ENCODE measurements around the gene BICD1. TPM values are rescaled to one million over a fixed set of nuclear protein-coding genes. Genes with fewer than 3 reads are reported as not detected.

The BICD1 gene
- total RNA-seq, 2 experiments from 2014 or later = 10.5 to 10.7 TPM

GRCh38 chr12:32343496-32343895 is 236.8 kb downstream of the BICD1 start:
- H3K27me3 Mint-ChIP-seq = no peaks in the 10 kb centered on the region
- no peaks in the 10 kb centered on the region for H3K4me1 Mint-ChIP-seq (ENCODE audit: low read depth)
- DNase-seq = no peak
- H3K4me3 Mint-ChIP-seq = no peak overlapping the region
- ChIA-PET POLR2A (no interaction called here), CTCF (no interaction called here)
- no peak overlapping the region for H3K27ac Mint-ChIP-seq
- intact Hi-C loops (cut with micrococcal nuclease) = no loop called here
- no peaks in the 10 kb centered on the region for H3K9me3 Mint-ChIP-seq
- peaks cover 3% of the 10 kb centered on the region for H3K36me3 Mint-ChIP-seq

- Mint-ChIP-seq H3K4me1 (ENCODE audit: low read depth) (no peaks in the 10 kb centered on the region), H3K27ac (no peak overlapping the region), H3K9me3 (no peaks in the 10 kb centered on the region), H3K27me3 (no peaks in the 10 kb centered on the region), H3K4me3 (no peak overlapping the region), H3K36me3 (peaks cover 2% of the 10 kb centered on the region)
- CTCF ChIA-PET = no interaction called here
- no peak for DNase-seq
- POLR2A ChIA-PET = no interaction called here
- intact Hi-C loops (cut with micrococcal nuclease) = no loop called here
These were observed 237.4 kb downstream of the BICD1 start for GRCh38 chr12:32344047-32344446.

- Mint-ChIP-seq H3K4me3 (no peak overlapping the region), H3K9me3 (no peaks in the 10 kb centered on the region), H3K27ac (no peak overlapping the region), H3K36me3 (no peaks in the 10 kb centered on the region), H3K27me3 (no peaks in the 10 kb centered on the region), H3K4me1 (ENCODE audit: low read depth) (no peaks in the 10 kb centered on the region)
- intact Hi-C loops (cut with micrococcal nuclease) = no loop called here
- DNase-seq = no peak
- ChIA-PET POLR2A (no interaction called here), CTCF (no interaction called here)
These were observed 246.9 kb downstream of the BICD1 start for GRCh38 chr12:32353540-32353939.

GRCh38 chr12:32357601-32358249 is 251.1 kb downstream of the BICD1 start:
- H3K36me3 Mint-ChIP-seq = no peaks in the 10 kb centered on the region
- POLR2A ChIA-PET = no interaction called here
- H3K9me3 Mint-ChIP-seq = no peaks in the 10 kb centered on the region
- no peaks in the 10 kb centered on the region for H3K27me3 Mint-ChIP-seq
- CTCF ChIA-PET = no interaction called here
- intact Hi-C loops (cut with micrococcal nuclease) = no loop called here
- no peak overlapping the region for H3K4me3 Mint-ChIP-seq
- no peaks in the 10 kb centered on the region for H3K4me1 Mint-ChIP-seq (ENCODE audit: low read depth)
- DNase-seq = no peak
- H3K27ac Mint-ChIP-seq = no peak overlapping the region

GRCh38 chr12:32360956-32361355 is 254.3 kb downstream of the BICD1 start:
- ChIA-PET POLR2A (no interaction called here), CTCF (no interaction called here)
- DNase-seq = no peak
- Mint-ChIP-seq H3K4me1 (ENCODE audit: low read depth) (no peaks in the 10 kb centered on the region), H3K27ac (no peak overlapping the region), H3K27me3 (no peaks in the 10 kb centered on the region), H3K9me3 (no peaks in the 10 kb centered on the region), H3K4me3 (no peak overlapping the region), H3K36me3 (no peaks in the 10 kb centered on the region)
- intact Hi-C loops (cut with micrococcal nuclease) = loop anchor here (10.0 kb wide), 2 partner anchors 94 to 1664 kb away; partner anchors contain the start of gene ALG10

GRCh38 chr12:32362892-32363291 is 256.2 kb downstream of the BICD1 start:
- Mint-ChIP-seq H3K27ac (no peak overlapping the region), H3K36me3 (no peaks in the 10 kb centered on the region), H3K27me3 (no peaks in the 10 kb centered on the region), H3K9me3 (no peaks in the 10 kb centered on the region), H3K4me3 (no peak overlapping the region), H3K4me1 (ENCODE audit: low read depth) (no peaks in the 10 kb centered on the region)
- ChIA-PET POLR2A (no interaction called here), CTCF (no interaction called here)
- intact Hi-C loops (cut with micrococcal nuclease) = loop anchor here (10.0 kb wide), 2 partner anchors 92 to 1662 kb away; partner anchors contain the start of gene ALG10
- no peak for DNase-seq

GRCh38 chr12:32365473-32366064 is 258.9 kb downstream of the BICD1 start:
- CTCF ChIA-PET = interaction anchor here (0.8 to 2.2 kb wide), 5 partner anchors 11 to 390 kb away, joined by 3 to 16 read pairs (median 3); partner anchors contain the start of gene YARS2
- Mint-ChIP-seq H3K27ac (no peak overlapping the region), H3K27me3 (no peaks in the 10 kb centered on the region), H3K36me3 (no peaks in the 10 kb centered on the region), H3K9me3 (no peaks in the 10 kb centered on the region), H3K4me3 (no peak overlapping the region), H3K4me1 (ENCODE audit: low read depth) (no peaks in the 10 kb centered on the region)
- DNase-seq = peak; percentile 53
- intact Hi-C loops (cut with micrococcal nuclease) = loop anchor here (1.0 to 10.0 kb wide), 3 partner anchors 89 to 1659 kb away; partner anchors contain the start of genes ALG10 and YARS2
- POLR2A ChIA-PET = no interaction called here

GRCh38 chr12:32366714-32367113 is 260.1 kb downstream of the BICD1 start:
- Mint-ChIP-seq H3K36me3 (no peaks in the 10 kb centered on the region), H3K4me3 (no peak overlapping the region), H3K27ac (no peak overlapping the region), H3K27me3 (no peaks in the 10 kb centered on the region), H3K9me3 (no peaks in the 10 kb centered on the region), H3K4me1 (ENCODE audit: low read depth) (no peaks in the 10 kb centered on the region)
- no peak for DNase-seq
- intact Hi-C loops (cut with micrococcal nuclease) = loop anchor here (10.0 kb wide), 2 partner anchors 88 to 1658 kb away; partner anchors contain the start of gene ALG10
- POLR2A ChIA-PET = no interaction called here
- CTCF ChIA-PET = interaction anchor here (1.5 kb wide), 1 partner anchor 10 kb away, joined by 5 read pairs; no protein-coding TSS in a partner anchor

GRCh38 chr12:32367381-32367780 is 260.7 kb downstream of the BICD1 start:
- no peak overlapping the region for H3K27ac Mint-ChIP-seq
- H3K9me3 Mint-ChIP-seq = no peaks in the 10 kb centered on the region
- H3K36me3 Mint-ChIP-seq = no peaks in the 10 kb centered on the region
- no peaks in the 10 kb centered on the region for H3K4me1 Mint-ChIP-seq (ENCODE audit: low read depth)
- POLR2A ChIA-PET = no interaction called here
- DNase-seq = no peak
- no peak overlapping the region for H3K4me3 Mint-ChIP-seq
- intact Hi-C loops (cut with micrococcal nuclease) = loop anchor here (10.0 kb wide), 2 partner anchors 87 to 1657 kb away; partner anchors contain the start of gene ALG10
- H3K27me3 Mint-ChIP-seq = no peaks in the 10 kb centered on the region
- CTCF ChIA-PET = no interaction called here

- Mint-ChIP-seq H3K4me1 (ENCODE audit: low read depth) (no peaks in the 10 kb centered on the region), H3K27me3 (no peaks in the 10 kb centered on the region), H3K9me3 (no peaks in the 10 kb centered on the region), H3K36me3 (no peaks in the 10 kb centered on the region), H3K4me3 (no peak overlapping the region), H3K27ac (no peak overlapping the region)
- intact Hi-C loops (cut with micrococcal nuclease) = loop anchor here (10.0 kb wide), 2 partner anchors 86 to 1656 kb away; partner anchors contain the start of gene ALG10
- CTCF ChIA-PET = no interaction called here
- POLR2A ChIA-PET = no interaction called here
- no peak for DNase-seq
These were observed 262.6 kb downstream of the BICD1 start for GRCh38 chr12:32369202-32369601.

- POLR2A ChIA-PET = no interaction called here
- intact Hi-C loops (cut with micrococcal nuclease) = no loop called here
- H3K4me3 Mint-ChIP-seq = no peak overlapping the region
These were observed 270.9 kb downstream of the BICD1 start for GRCh38 chr12:32377344-32378055.

GRCh38 chr12:32379213-32379612 is 272.6 kb downstream of the BICD1 start:
- no peaks in the 10 kb centered on the region for H3K9me3 Mint-ChIP-seq
- H3K36me3 Mint-ChIP-seq = no peaks in the 10 kb centered on the region
- POLR2A ChIA-PET = no interaction called here
- no peaks in the 10 kb centered on the region for H3K27me3 Mint-ChIP-seq
- no peak overlapping the region for H3K27ac Mint-ChIP-seq
- DNase-seq = no peak
- H3K4me1 Mint-ChIP-seq (ENCODE audit: low read depth) = no peaks in the 10 kb centered on the region
- H3K4me3 Mint-ChIP-seq = no peak overlapping the region
- CTCF ChIA-PET = interaction anchor here (1.1 kb wide), 1 partner anchor 67 kb away, joined by 3 read pairs; no protein-coding TSS in a partner anchor
- intact Hi-C loops (cut with micrococcal nuclease) = no loop called here

More at GRCh38 chr12:32377344-32378055, 270.9 kb downstream of the BICD1 start:
- no peaks in the 10 kb centered on the region for H3K4me1 Mint-ChIP-seq (ENCODE audit: low read depth)
- DNase-seq = no peak
- CTCF ChIA-PET = interaction anchor here (1.0 kb wide), 1 partner anchor 11 kb away, joined by 5 read pairs; no protein-coding TSS in a partner anchor
- no peaks in the 10 kb centered on the region for H3K9me3 Mint-ChIP-seq
- no peaks in the 10 kb centered on the region for H3K36me3 Mint-ChIP-seq
- no peak overlapping the region for H3K27ac Mint-ChIP-seq
- no peaks in the 10 kb centered on the region for H3K27me3 Mint-ChIP-seq

All from activated CD4-positive, alpha-beta memory T cell treated with anti-CD3 and anti-CD28 coated beads for 36 hours (primary cell).